ENCODE data around the gene LDAH.
"Not testable (repeated sequence)": the region's sequence is repeated elsewhere in the genome, so short reads cannot be mapped to it uniquely, and the experiment has no call there.

The LDAH gene

DNA sequence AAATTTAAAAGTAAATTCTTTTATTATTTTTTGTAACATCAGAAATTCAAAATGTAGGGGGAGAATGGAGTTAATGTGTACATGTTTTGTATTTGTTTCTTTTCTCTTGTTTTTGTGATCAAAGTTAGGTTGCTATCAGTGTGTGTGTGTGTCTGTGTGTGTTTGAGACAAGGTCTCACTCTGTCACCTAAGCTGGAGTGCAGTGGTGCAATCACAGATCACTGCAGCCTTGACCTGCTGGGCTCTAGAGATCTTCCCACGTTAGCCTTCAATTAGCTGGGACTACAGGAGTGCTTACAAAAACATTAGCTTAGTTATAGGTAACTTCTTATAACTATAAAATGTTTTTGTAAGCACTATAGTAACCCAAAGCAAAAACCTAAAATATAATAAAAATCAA lies 105.3 kb downstream of the LDAH start:
- DNase-seq, result no peak

DNA sequence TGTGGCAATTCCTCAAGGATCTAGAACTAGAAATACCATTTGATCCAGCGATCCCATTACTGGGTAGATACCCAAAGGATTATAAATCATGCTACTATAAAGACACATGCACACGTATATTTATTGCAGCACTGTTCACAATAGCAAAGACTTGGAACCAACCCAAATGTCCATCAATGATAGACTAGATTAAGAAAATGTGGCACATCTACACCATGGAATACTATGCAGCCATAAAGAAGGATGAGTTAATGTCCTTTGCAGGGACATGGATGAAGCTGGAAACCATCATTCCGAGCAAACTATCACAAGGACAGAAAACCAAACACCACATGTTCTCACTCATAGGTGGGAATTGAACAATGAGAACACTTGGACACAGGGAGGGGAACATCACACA lies 106.7 kb downstream of the LDAH start:
- DNase-seq, result not testable (repeated sequence)

GRCh38 chr2:20714412-20714811 lies 108.5 kb downstream of the LDAH start:
- DNase-seq, result not testable (repeated sequence)

DNA sequence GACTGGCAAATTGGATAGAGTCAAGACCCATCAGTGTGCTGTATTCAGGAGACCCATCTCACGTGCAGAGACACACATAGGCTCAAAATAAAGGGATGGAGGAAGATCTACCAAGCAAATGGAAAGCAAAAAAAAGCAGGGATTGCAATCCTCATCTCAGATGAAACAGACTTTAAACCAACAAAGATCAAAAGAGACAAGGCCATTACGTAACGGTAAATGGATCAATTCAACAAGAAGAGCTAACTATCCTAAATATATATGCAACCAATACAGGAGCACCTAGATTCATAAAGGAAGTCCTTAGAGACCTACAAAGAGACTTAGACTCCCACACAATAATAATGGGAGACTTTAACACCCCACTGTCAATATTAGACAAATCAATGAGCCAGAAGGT lies 109.3 kb downstream of the LDAH start:
- not testable (repeated sequence) for DNase-seq

DNA sequence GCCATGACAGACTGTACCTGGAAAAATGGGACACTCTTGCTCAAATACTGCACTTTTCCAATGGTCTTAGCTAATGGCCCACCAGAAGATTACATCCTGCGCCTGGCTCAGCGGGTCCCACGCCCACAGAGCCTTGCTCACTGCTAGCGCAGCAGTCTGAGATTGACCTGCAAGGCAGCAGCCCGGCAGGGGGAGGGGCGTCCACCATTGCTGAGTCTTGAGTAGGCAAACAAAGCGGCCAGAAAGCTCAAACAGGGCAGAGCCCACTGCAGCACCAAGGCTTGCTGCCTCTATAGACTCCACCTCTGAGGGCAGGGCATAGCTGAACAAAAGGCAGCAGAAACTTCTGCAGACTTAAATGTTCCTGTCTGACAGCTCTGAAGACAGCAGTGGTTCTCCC lies 111.3 kb downstream of the LDAH start:
- DNase-seq, result not testable (repeated sequence)

DNA sequence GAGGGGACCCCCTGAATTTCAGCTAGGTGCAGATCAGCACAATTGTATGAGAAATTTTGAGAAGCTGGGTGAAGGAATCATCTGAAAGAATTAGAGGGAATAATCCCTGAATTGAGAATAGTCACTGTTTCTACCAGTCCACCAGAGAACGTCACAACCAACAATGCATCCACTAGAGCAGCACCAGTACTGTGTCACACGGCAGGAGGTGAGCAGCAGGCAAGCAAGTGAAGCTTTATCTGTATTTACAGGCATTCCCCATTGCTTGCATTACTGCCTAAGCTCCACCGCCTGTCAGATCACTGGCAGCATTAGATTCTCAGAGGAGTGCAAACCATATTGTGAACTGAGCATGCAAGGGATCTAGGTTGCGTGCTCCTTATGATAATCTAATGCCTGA lies 115.3 kb downstream of the LDAH start:
- no peak for DNase-seq

- no peak for DNase-seq
Measured at GRCh38 chr2:20706786-20707185, 116.1 kb downstream of the LDAH start.

DNA sequence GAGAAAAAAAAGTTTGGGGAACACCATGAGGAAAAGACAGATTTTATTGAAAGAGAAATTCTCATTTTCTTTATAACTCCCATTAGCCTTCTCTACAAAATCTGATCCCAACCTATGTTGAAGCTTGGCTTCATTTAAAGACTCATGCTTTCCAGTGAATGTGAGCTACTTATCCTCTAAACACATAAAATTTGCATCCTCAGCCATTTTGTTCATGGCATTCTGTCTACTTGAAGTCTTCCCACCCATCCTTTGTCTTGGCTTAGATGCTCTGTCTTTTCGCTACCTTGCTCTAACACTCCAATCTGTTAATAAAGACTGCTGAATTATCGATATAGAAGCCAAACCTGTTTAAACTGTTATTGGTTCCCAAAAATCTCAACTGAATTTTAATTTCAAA lies 116.7 kb downstream of the LDAH start:
- no peak for DNase-seq

DNA sequence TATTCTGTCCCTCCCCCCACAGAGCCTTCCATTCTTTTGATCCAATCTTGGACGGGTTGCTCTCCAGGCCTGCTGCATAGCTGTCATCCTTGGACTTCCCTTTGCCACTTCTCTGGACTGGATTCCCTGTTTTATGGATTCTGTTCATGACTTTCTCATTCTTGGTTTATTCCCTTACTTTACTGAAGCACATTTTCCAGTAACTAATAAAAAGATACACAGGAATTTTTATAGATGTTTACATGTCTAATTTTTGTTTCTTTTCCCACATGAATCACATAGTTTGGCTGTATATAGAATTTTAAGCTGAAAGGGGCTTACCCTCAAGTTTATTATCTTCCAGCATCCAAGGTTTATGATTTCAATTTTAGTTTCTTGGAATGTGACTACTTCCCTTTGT lies 118.0 kb downstream of the LDAH start:
- DNase-seq, result no peak

DNA sequence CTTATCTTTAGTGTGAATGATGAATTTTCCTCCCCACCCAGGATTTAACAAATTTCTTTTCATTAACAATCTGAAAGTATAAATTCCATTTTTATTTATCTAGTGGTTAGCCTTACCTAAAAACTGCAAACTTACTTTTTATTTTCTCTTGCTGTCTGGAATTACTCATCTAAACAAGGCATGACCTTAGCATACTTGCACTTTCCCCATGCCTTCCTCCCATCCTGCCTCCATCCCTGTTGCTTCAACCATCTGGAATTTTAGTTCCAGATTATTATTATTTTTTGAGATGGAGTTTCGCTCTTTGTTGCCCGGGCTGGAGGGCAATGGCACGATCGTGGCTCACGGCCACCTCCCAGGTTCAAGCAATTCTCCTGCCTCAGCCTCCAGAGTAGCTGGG lies 120.3 kb downstream of the LDAH start:
- DNase-seq, result no peak

DNA sequence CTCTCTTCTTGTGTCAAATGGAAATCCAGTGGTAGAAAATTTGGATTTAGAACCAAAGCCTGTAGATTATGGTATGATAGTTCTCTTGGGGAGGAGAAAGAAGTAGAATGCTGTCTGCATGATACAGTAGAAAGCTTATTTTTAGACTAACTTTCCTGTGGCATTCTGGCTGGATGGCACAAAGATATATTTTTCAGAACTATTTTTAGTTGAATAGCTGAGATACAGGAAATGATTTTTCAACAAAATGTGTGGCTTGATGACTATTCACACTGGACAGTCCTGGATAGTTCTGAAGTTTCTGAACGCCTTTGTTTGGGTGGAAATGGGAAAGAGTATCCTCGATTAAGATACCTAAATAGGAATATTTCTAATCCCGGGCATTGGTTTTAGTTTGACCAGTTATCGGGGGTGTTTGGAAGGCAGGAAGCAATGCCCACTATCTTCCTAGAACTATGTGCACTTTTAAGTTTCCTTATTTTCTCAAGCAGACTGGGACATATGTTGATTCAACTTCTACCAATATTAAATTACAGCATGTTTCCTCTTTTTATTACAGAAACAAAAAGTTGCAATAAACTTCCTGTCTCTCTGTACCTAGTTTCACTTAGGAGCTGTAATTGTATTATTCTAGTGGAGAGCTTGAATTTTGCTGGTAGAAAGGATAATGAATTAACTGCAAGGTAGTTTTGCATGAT lies 123.8 kb downstream of the LDAH start:
- no peak for DNase-seq

DNA sequence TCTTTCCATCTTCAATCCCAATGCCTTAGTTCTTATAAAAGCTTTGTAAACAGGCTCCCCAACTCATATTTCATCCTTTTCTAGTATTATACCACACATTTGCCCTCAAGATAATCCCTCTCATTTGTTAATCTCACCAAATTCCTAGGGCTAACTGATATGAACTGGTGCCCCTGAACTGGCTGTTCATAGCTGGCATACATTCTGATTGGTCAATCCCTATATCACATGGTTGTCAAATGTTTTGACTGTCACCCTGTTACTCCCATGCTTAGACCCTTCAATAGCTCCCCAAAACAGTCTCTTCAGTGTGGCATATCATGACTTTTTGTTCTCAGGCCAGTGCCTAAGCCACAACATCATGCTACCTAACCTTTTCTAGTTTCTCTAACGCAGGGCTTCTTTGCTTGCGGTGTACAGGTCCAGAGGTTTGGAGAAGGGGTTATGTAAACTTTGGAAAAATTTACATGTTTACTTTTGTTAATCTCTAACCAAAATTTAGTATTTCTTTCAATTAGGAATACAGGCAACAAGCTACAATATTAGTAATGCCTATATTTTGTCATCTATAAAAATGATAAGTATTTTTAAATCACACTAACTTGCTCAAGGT lies 125.5 kb downstream of the LDAH start:
- DNase-seq, result no peak

DNA sequence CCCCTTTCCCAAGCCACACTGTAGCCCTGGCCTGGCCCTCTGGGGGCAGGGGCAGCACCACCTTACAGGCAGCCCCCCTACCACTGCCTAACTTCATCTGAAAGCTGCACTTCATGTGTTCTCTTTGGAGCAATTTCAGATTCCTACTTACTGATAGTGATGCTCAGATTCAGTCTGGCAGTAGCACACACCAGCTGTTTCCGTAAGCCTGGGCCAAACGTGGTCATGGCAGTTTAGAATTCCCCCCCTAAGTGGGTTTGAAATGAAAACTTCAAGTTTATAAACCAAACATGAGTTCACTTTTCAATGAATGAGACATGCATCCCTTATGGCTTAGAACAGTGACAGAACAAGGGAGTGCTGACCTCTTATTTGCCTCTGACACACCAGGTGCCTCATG lies 126.5 kb downstream of the LDAH start:
- DNase-seq, result no peak

DNA sequence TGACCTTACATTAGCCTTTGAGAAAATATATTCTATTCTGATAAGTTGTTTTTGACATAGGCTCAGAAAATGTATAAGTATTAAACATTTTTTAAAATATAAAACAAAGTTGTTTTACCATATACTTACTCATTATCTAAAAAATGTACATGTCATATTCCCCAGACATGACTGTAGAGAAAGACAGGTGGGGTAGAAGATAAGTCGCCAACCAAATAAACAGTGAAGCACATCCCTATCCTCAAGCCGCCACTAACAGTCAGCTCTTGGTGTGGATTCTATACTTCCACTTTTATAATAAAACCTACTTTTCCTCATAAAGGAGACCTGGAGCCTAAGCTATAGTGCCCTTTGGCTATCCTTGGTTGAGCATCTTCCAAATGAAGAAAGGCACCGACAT lies 129.6 kb downstream of the LDAH start:
- no peak for DNase-seq

DNA sequence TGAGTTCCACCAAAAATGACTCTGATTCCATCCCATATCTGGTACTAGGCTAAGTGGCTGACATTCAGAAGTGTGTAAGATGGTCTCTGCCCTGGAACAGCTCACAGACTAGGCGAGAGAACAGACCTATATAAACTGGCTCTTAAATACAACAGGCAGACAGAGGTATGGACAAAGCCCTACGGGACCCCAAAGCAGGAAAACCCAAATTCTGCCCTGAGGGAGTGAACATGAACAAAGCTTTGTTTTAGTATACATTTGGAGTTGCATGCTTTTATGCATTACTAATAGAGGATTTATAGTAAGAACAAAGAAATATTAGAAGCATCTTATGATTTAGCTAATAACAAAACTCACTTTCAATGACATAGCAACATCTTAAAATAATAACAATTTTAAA lies 130.8 kb downstream of the LDAH start:
- no peak for DNase-seq

GRCh38 chr2:20691076-20691734 lies 131.7 kb downstream of the LDAH start:
- DNase-seq, result no peak

DNA sequence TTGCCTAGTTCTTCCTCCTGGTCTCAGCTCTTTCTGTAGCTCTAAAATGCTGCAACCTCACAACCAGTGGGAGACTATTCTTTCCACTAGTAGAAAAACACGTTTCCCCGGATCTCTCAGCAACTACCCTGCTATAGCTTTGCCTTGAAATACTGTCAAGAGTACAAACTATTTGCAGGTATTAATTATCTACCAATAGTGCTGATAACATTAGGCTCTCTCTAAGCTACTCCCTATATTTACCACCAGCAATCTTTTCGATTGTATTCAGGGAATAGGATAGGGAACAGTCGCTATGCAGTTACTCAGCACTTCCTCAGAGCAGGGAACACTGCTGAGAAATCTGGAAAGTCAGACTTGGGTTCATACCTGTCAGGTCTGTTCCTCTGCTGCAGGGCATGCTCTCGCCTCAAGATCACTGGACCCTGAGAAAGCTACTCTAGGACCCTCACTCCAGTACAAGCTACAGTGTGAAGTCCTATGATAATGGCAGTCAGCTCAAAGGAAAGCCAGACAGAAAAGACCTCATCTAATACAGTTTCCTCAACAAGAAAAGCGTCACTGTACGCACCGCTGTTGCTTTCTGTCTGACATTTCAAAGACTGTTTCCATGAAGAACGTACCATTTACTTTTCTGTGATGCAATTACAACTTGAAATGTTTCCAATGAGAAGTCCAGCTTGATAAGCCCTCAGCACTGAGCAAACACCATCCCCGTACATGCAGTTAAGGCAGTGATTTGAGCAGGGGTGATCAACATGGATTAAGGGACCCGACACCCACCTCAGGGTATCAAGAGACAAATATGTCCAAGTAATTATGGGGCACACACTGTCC lies 133.3 kb downstream of the LDAH start:
- DNase-seq, result no peak

GRCh38 chr2:20687260-20687832 lies 135.6 kb downstream of the LDAH start:
- DNase-seq, result no peak

DNA sequence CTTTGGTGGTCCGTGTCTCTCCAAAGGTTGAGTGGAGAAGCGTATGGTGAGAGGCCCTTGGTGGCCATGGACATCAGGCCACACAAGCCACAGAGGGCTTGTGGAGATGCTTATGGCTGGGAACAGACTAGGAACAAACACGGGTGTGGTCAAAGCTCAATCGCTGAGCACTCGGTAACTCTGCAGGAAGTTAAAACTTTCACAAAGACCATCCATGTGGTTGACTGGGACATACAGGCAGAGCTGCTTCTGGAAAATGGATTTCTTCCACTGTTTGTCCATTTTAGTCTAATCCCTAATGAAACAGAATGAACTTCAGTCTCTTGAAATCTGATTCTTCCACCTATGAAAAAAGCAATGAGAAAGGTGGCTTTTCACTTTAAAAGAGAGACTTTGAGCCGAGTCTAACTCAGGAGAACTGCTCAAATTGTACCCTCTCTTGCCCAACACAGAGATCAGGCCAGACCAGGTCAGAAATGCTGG lies 138.3 kb downstream of the LDAH start:
- no peak for DNase-seq

GRCh38 chr2:20682167-20682920 lies 140.6 kb downstream of the LDAH start:
- no peak for DNase-seq

- no peak for DNase-seq
Measured at GRCh38 chr2:20680744-20681375, 142.0 kb downstream of the LDAH start.

GRCh38 chr2:20678780-20679179 lies 144.1 kb downstream of the LDAH start:
- no peak for DNase-seq

Data from SHP77 (cell line).